Osteoblast (primary cell): ENCODE results near the gene GPR25. TPM values are rescaled to one million over a fixed set of nuclear protein-coding genes. Genes with fewer than 3 reads are reported as not detected.

Experiments used
- DNase-seq: peaks from one replicate; pipeline ENCODE4 v3.0.0; 2011; ENCODE audit warnings: low spot score, mixed read lengths; ENCODE audit not compliant: insufficient read length; ENCODE audit errors: missing footprints
- H2AFZ ChIP-seq: 2 replicates; pipeline ENCODE4 v1.6.0; 2011; ENCODE audit warnings: mild to moderate bottlenecking, low read length
- H3K27ac ChIP-seq: 2 replicates; pipeline ENCODE4 v1.5.1; 2011; ENCODE audit warnings: mild to moderate bottlenecking, low read depth, low read length, moderate library complexity
- H3K27me3 ChIP-seq: 2 replicates; pipeline ENCODE4 v1.6.0; 2012; ENCODE audit warnings: mild to moderate bottlenecking, control low read depth, inconsistent platforms, low read length, moderate library complexity; ENCODE audit not compliant: insufficient read depth
- H3K36me3 ChIP-seq: 2 replicates; pipeline ENCODE4 v1.5.1; 2011; ENCODE audit warnings: mild to moderate bottlenecking, low read length, control low read depth, moderate library complexity; ENCODE audit not compliant: insufficient read depth
- H3K4me1 ChIP-seq: 2 replicates; pipeline ENCODE4 v1.5.1; 2011; ENCODE audit warnings: mild to moderate bottlenecking, low read length, control low read depth, moderate library complexity; ENCODE audit not compliant: insufficient read depth
- H3K4me2 ChIP-seq: 2 replicates; pipeline ENCODE4 v1.6.0; 2011; ENCODE audit warnings: mild to moderate bottlenecking, low read length; ENCODE audit not compliant: insufficient read depth
- H3K4me3 ChIP-seq: fragments of 200-600 bp; sonication (generic); 3 replicates; pipeline ENCODE4 v1.5.1; 2012; ENCODE audit warnings: mild to moderate bottlenecking, low read length, inconsistent platforms; ENCODE audit not compliant: insufficient read depth
- H3K79me2 ChIP-seq: 2 replicates; pipeline ENCODE4 v1.6.0; 2012; ENCODE audit warnings: mild to moderate bottlenecking, low read length, control low read depth, inconsistent platforms; ENCODE audit not compliant: insufficient read depth
- H3K9me3 ChIP-seq: 2 replicates; pipeline ENCODE4 v1.5.1; 2011; ENCODE audit warnings: low read depth, low read length, control low read depth
- H4K20me1 ChIP-seq: 2 replicates; pipeline ENCODE4 v1.6.0; 2012; ENCODE audit warnings: mild to moderate bottlenecking, low read length, control low read depth; ENCODE audit not compliant: insufficient read depth
- CTCF ChIP-seq: IDR thresholded peaks from 2 replicates; pipeline ENCODE4 v1.5.1; 2011; ENCODE audit warnings: mild to moderate bottlenecking, low read depth, low read length, moderate library complexity; ENCODE audit errors: extremely low read depth
- total RNA-seq: library from RNA; depleted of rRNA; stranded (reverse); fragments of >200 nt; gene quantifications from 2 replicates; pipeline ENCODE4 v1.2.3, GENCODE V29; 2012

GPR25 gene
- total RNA-seq, 1 donor: not detected

DNA sequence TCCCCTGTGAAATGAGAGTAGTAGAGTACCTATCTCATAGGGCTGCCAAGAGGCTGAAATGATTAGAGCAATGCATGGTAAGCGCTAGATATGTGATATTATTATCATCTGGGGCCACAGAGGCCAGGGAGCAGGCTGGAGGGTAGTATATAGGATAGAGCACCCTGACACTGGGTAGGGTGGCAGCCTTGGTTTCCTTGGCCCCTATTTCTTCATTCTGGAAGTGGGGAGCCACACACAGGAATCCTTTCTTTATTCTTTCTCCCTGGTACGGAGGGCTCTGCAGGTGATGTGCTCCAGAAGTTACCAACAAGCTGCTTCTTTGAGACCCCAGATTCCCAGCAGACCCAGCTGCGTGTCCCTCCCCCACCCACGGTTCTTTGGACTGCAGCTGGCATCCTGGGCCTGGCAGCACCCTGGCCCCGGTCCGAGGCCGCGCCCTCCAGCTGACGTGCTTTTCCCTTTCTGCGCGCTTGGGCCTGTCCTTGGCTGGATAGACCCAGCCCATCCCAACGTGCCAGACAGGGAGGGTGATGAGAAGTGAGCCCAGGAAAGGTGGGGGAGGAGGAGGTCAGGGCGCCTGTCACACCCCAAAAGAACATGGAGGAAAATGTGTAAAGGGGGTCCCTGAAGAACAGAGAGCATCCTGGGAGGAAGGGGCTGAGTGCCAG lies 40.1 kb downstream of the GPR25 start:
- peaks cover 3% of the 10 kb centered on the region for H3K27me3 ChIP-seq
- no peak overlapping the region for H3K4me3 ChIP-seq
- TF ChIP-seq CTCF: no peak
- DNase-seq: peak; percentile 61
- no peaks in the 10 kb centered on the region for H3K36me3 ChIP-seq
- H3K9me3 ChIP-seq: no peaks in the 10 kb centered on the region
- no peaks in the 10 kb centered on the region for H4K20me1 ChIP-seq
- no peak overlapping the region for H2AFZ ChIP-seq
- no peaks in the 10 kb centered on the region for H3K4me1 ChIP-seq
- H3K79me2 ChIP-seq: no peaks in the 10 kb centered on the region
- H3K4me2 ChIP-seq: no peak overlapping the region
- H3K27ac ChIP-seq: no peak overlapping the region

GRCh38 chr1:200916152-200916551 lies 43.4 kb downstream of the GPR25 start:
- H2AFZ ChIP-seq: no peak overlapping the region
- no peak overlapping the region for H3K4me3 ChIP-seq
- no peaks in the 10 kb centered on the region for H4K20me1 ChIP-seq
- no peaks in the 10 kb centered on the region for H3K9me3 ChIP-seq
- peaks cover 9% of the 10 kb centered on the region for H3K27me3 ChIP-seq
- no peak overlapping the region for H3K4me2 ChIP-seq
- no peaks in the 10 kb centered on the region for H3K79me2 ChIP-seq
- TF ChIP-seq CTCF: no peak
- no peaks in the 10 kb centered on the region for H3K36me3 ChIP-seq
- H3K4me1 ChIP-seq: no peaks in the 10 kb centered on the region
- no peak for DNase-seq
- no peak overlapping the region for H3K27ac ChIP-seq

DNA sequence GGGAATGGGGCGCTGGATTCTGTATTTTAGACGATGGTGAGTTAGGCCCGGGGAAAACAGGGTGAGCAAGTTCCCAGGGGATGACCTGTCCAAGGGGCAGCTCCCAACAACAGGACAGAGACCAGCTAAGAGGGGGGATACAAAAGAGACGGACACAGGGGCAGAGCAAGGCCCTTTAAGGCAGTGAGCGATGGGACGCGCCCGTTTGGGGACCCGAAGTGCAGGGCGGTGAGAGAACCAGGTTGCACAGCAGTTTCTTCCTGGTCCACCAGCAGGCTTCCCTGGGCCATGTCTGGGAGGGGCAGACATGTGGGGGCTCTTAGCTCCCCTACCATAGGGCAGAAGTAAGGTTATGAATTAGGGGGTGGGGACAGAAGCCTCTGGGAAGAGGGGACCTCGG lies 43.9 kb downstream of the GPR25 start:
- no peak overlapping the region for H3K4me3 ChIP-seq
- H4K20me1 ChIP-seq: no peaks in the 10 kb centered on the region
- H3K36me3 ChIP-seq: no peaks in the 10 kb centered on the region
- no peak overlapping the region for H3K4me2 ChIP-seq
- no peak for TF ChIP-seq CTCF
- peaks cover 10% of the 10 kb centered on the region for H3K27me3 ChIP-seq
- no peaks in the 10 kb centered on the region for H3K79me2 ChIP-seq
- no peaks in the 10 kb centered on the region for H3K4me1 ChIP-seq
- H3K27ac ChIP-seq: no peak overlapping the region
- DNase-seq: peak; percentile 38
- no peak overlapping the region for H2AFZ ChIP-seq
- no peaks in the 10 kb centered on the region for H3K9me3 ChIP-seq

DNA sequence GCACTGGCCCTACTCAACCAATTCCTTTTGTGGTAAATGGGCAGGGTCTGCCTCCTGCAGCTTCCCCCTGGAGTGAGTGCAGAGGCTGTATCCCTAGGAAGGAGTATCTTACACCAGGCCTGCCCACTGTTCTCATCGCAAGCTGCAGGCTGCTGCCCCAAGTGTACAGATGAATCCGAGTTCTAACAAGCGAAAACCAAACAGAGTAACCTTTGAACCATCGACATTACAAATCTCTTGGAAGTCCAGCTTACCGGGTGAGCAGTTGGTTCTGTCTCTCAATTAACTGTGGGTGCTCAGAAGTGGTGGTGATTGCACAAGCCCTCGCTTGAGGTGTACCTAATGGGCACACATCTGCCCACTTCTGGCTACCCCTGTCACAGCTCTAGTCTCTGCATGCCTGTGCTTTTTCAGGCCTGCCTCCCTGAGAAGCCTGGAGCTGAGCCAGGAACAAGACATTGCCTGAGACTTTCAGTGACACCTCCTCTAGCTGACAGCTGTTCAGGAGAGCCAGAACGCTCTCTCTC lies 44.6 kb downstream of the GPR25 start:
- Histone ChIP-seq H3K4me2 (no peak overlapping the region), H4K20me1 (no peaks in the 10 kb centered on the region), H3K79me2 (no peaks in the 10 kb centered on the region), H2AFZ (no peak overlapping the region), H3K27ac (no peak overlapping the region), H3K4me3 (no peak overlapping the region), H3K27me3 (peaks cover 12% of the 10 kb centered on the region), H3K4me1 (no peaks in the 10 kb centered on the region), H3K9me3 (no peaks in the 10 kb centered on the region), H3K36me3 (no peaks in the 10 kb centered on the region)
- no peak for TF ChIP-seq CTCF
- DNase-seq: no peak
